Measurements from ENCODE around the gene DMD.
"Not testable (repeated sequence)": the region's sequence is repeated elsewhere in the genome, so short reads cannot be mapped to it uniquely, and the experiment has no call there.

The DMD gene

DNA sequence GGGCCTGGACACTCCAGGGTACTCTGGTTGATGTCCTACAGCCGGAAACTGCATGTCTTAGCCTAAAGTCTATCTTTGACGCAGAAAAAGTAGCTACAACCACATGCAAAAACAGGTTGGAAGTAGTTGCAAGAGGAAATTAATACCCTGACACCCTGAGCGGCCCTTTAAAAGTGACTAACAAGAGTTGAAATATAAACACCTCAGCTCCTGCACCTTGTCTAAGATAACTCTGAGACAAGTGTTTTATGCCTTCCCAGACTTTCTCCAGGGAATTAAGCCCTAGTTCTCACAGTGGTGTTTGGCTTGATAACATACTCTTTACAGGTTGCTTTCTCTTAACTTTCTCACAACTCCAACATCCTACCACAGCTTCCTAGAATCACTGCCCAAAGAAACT is 943.1 kb downstream of the DMD start:
- no peak for DNase-seq (ENCODE audit: low read depth)

DNA sequence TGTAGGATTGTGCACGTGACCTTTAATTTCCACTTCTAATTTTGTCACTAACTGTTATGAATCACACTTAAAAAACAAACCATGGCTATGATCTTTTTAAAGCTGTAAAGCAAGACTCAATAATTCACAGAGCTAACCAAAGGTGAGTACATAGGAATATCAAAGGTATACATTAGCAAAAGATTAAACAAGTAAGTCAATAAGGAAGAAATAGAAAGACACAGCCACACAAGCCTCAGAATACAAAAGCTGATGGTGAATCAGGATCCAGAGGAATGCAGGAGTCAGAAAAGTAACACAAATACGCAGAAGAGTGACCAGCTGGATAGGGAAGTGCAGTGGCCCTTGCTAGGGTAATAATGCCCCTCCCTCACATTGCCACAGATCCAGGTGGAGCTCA is 943.6 kb downstream of the DMD start:
- no peak for DNase-seq (ENCODE audit: low read depth)

DNA sequence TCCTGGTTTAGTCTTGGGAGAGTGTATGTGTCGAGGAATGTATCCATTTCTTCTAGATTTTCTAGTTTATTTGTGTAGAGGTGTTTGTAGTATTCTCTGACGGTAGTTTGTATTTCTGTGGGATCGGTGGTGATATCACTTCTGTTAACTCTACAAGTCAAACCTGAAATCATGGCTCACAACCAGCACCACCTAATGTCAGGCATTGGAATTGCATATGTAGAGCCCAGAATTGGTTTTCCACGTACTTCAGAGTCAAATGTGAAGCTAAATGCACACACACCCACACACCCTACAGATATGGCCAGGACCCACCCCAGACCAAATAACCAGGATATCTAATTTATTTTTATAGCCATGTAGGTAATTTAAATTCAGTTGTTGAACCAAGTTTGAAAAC is 964.7 kb downstream of the DMD start:
- DNase-seq (ENCODE audit: low read depth): not testable (repeated sequence)

DNA sequence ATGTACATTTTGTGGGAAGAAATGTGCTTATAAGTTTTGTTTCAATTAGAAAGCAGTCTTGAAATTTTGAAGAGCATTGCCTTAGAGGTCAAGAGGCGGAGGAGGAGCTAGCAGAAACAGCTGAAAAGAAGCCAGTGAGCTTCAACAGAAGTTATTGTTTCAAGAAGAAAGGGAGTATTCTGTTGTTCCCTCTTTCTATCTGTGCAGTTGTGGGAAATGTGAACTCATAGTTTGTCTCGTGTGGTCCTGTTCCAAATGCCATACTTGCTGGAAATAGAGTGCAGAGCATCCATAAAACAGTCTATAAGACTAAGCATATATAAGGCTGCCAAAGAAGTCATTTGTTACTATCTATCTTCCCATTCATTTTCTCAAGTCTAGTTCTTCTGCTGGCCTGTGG is 1015.7 kb downstream of the DMD start:
- DNase-seq (ENCODE audit: low read depth): no peak

GRCh38 chrX:32191316-32191715 is 1020.0 kb downstream of the DMD start:
- no peak for DNase-seq (ENCODE audit: low read depth)

DNA sequence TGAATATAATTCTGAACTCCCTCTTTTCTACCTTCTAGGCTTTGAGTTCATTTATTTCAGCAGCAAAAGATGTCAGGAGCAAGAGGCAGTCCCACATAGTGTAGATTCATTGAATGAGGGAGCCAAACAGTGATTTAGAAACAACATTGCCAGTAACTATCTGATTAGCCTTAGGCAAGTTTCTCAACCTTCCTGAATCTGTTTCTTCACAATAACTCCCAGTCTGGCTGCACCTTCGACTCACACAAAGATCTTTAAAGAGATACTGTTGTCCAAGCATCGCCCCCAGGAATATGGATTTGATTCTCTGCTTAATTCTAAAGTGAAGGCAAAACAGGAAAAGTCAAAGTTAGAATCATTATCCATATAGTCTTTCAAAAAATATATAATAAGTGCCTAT is 1026.2 kb downstream of the DMD start:
- DNase-seq (ENCODE audit: low read depth): no peak

- DNase-seq (ENCODE audit: low read depth): no peak
These were observed 1028.3 kb downstream of the DMD start for GRCh38 chrX:32183066-32183465.

- DNase-seq (ENCODE audit: low read depth): no peak
These were observed 1034.8 kb downstream of the DMD start for GRCh38 chrX:32176510-32176909.

DNA sequence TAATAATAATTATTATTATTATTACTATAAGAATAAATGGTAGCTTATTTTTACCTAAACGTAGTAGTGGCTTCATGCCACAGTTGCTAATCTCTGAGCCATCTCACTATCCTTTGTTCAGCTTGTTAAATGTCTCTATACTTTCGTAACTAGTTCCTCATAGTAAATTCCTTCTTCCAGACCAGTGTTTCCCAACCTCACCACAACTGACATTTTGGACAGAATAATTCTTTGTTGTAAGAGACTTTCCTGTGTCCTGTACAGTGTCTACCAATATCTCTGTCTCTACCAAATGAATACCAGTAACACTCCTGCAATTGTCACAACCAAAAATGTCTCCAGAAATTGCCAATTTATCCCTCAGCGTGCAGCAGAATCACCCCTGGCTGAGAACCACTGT is 1040.9 kb downstream of the DMD start:
- no peak for DNase-seq (ENCODE audit: low read depth)

GRCh38 chrX:32155044-32155638 is 1056.2 kb downstream of the DMD start:
- no peak for DNase-seq (ENCODE audit: low read depth)

GRCh38 chrX:32153585-32153984 is 1057.8 kb downstream of the DMD start:
- DNase-seq (ENCODE audit: low read depth): no peak

DNA sequence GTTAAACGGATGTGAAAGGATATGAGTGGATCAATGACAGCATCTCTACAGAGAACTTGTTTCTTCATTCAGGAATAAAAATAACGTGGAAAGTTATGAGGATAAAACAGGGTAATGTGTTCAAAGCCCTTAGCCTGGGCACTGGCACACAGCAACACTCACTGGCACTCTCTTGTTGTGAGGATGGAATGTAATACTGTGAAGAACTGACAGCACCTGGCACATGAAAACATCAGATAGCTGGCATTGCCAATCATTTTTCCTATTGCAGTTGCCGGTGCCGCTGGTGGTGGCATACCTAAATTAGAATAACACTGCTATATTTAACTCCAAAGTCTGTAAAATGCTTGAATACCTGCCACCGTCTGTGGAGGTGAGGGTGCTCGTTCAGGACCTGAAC is 1061.2 kb downstream of the DMD start:
- no peak for DNase-seq (ENCODE audit: low read depth)

DNA sequence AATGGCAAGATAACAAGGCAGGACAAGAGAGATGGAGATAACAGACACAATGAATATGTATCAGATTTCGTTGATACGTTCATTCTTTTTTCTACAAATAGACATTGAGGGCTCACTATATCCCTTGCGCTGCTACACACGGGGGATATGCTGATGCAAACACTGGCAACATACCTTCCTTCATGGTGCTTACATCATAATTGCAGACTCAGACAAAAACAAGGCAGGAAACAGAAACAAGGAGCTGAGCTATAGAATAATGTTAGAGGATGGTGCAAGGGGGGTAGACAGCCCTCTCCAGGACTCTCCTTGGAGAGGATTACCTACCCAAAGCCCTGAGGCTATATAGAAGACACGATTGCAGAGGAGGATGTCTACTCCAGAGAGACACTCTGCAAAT is 1069.5 kb downstream of the DMD start:
- no peak for DNase-seq (ENCODE audit: low read depth)

- no peak for DNase-seq (ENCODE audit: low read depth)
These were observed 1071.9 kb downstream of the DMD start for GRCh38 chrX:32139476-32139875.

DNA sequence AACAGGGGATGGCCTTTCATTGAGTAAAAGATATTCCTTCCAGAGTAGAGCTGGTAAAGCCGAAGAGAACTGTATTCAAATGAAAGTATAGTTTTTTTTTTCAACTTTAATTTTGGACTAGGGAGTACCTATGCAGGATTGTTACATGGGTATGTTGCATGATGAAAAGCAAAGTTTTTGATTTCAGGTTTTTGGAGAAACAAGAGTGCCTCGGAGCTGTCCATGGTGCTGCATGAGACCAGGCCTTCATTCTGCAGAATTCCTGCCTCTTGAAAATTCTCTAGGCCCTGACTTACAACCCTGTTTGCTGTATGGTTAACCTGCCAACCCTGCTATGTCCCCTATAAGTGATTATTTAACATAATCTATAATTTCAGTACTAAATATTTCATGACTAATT is 1073.8 kb downstream of the DMD start:
- DNase-seq (ENCODE audit: low read depth): no peak

DNA sequence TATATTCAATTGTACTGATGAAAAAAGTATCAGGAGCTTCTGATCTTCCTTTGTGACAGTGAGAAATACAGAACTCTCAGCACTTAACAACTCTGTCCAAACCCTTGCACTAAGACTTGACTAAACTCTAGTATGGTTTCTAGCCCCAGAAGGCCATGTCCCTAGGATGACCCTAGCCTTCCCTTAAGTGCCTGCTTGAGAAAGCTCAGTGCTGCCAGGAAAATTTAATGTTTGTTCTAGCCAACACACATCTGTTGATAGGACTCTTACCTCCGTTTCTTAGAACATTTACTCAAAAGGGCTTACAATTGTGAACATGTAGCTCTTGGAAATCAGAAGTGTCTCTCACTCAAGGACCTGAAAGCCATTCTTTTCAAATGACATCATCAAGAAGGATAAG is 1084.4 kb downstream of the DMD start:
- DNase-seq (ENCODE audit: low read depth): no peak

DNA sequence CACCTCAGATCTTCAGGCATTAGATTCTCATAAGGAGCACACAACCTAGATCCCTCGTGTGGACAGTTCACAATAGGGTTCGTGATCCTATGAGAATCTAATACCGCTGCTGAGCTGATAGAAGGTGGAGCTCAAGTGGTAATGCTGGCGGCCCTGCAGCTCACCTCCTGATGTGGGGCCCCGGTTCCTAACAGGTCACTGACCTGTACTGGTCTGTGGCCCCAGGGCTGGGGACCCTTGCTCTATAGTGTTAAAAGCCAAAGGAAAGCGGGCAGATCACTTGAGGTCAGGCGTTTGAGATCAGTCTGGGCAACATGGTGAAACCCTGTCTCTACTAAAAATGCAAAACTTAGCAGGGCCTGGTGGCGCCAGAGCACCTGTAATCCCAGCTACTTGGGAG is 1092.5 kb downstream of the DMD start:
- DNase-seq (ENCODE audit: low read depth): no peak

DNA sequence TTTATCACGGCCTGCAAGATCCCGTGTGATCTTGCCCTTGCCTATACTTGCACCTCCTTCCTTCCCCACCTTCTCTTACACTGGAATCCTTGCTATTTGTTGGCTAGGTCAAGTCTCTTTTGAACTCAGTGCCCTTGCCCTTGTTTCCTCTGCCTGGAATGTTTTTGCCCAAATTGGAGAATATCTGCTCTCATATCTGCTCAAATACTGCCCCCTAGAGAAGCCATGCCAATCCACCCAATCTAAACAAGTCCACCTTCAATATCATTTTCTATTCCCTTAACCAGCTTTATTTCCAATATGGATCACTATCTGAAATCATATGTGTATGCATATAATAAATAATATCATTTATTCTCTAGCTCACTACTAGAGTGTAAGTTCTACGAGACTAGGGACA is 1095.3 kb downstream of the DMD start:
- DNase-seq (ENCODE audit: low read depth): no peak

DNA sequence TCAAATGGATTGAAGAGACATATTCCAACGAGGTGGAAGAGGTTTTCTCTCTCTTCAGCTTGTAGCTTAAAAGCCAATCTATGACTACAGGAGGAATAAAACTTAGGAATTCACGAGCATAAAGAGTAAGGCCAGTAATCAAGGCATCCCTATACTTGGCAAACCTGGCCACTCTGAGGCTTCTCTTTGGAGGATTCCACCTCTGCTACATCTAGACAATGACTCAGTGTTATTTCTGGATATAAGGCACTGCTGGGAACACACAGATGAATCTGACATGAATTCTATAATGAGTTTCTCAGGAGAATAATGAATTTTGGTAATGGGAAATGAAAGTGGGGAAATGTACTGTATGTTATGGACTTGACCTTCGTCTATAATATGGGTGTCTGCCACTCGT is 1123.7 kb downstream of the DMD start:
- DNase-seq (ENCODE audit: low read depth): no peak

DNA sequence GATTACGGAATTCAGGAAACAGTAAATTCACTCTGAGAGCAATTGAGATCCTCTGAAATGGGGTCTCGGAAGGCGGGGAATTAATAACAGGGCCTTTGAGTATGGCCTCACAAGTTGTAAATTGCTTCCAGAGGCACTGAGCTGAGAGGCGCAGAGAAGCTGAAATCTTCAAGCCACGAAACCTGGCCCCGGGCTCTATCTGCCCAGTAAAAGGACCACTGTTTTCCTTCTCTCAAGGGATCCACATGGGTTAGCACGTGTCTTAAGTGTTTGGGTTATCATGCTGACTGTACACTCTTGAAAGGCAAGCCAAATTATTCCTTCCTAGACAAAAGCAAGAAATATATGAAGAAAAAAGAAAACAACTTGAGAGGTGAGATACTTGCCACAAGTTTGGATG is 1126.6 kb downstream of the DMD start:
- DNase-seq (ENCODE audit: low read depth): no peak

DNA sequence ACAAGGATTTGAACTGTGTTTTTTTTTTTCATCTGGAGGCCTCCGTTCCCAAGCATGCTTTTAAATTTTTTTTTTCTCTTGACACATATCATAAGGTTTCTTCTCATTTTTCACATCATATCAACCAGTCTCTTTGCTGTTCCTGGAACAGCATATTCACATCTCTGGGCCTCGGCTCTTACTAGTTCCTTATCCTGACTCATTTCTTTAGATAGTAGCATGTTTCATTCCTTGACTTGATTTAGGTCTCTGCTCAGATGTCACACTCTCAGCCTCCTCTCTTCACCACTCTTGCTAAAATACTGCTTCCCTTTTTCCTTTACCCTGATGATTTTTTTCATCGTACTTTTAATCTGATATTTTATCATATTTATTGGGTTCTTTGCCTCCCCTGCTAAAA is 1163.1 kb downstream of the DMD start:
- no peak for DNase-seq (ENCODE audit: low read depth)

DNA sequence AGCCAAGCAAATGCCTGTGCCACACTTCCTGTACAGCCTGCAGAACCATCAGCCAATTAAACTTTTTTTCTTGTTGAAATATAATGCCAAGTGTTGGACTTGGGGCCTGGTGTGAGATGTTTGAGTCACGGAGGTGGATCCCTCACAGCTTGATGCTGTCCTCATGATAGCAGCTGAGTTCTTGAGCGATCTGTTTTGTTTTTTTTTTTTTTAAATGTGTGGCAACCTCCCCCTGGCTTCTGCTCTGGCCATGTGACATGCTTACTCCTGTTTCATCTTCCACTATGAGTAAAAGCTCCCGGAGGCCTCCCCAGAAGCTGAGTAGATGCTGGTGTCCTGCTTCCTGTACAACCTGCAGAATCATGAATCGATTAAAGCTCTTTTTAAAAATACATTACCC is 1166.2 kb downstream of the DMD start:
- no peak for DNase-seq (ENCODE audit: low read depth)

GRCh38 chrX:32041181-32041580 is 1170.2 kb downstream of the DMD start:
- DNase-seq (ENCODE audit: low read depth): no peak

DNA sequence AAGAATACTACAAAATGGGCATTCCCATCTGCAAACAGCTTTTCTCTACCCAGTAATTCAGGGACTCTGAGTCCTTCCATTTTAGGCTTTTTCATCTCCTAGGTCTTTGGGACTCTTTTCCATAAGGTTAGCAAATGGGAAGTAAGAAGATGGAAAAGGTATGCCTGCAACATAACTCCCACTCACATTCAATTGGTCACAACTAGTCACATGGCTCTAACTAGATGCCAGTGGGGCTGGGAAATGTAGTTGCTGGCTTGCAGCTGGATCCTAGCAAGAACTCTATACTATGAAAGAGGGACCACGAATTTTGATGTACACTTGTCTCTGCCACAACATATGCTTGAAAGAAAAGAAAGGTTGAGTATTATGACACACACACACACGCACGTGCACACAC is 1184.6 kb downstream of the DMD start:
- no peak for DNase-seq (ENCODE audit: low read depth)

GRCh38 chrX:32024072-32024471 is 1187.3 kb downstream of the DMD start:
- DNase-seq (ENCODE audit: low read depth): no peak
